Stimulated activated CD8-positive, alpha-beta memory T cell treated with anti-CD3 and anti-CD28 coated beads, Interleukin-2, amount 100 ng/mL, for 1 hour (primary cell): ENCODE measurements around the gene UBTD2.
"Not testable (repeated sequence)": the region's sequence is repeated elsewhere in the genome, so short reads cannot be mapped to it uniquely, and the experiment has no call there.

Experiments used
- DNase-seq, 2 donors: peaks; one replicate each; pipeline ENCODE4 v3.0.0-alpha.2; 2020; ENCODE audit warnings: low read depth in 2 of 2

UBTD2 gene

GRCh38 chr5:172293054-172293744 lies 9.6 kb upstream of the UBTD2 start:
- peak; percentile 21 to 33 for DNase-seq

DNA sequence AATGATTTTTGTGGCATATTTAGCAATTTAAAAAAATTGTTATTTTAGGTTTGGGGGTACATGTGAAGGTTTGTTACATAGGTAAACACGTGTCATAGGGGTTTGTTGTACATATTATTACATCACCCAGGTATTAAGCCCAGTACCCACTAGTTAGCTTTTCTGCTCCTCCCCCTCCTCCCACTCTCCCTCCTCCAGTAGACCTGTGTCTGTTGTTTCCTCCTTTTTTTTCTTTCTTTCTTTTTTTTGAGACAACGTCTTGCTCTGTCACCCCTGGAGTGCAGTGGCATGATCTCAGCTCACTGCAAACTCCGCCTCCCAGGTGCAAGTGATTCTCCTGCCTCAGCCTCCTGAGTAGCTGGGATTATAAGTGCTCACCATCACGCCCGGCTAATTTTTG lies 8.3 kb upstream of the UBTD2 start:
- not testable (repeated sequence) for DNase-seq

GRCh38 chr5:172288465-172288864 lies 4.9 kb upstream of the UBTD2 start:
- DNase-seq: no peak

DNA sequence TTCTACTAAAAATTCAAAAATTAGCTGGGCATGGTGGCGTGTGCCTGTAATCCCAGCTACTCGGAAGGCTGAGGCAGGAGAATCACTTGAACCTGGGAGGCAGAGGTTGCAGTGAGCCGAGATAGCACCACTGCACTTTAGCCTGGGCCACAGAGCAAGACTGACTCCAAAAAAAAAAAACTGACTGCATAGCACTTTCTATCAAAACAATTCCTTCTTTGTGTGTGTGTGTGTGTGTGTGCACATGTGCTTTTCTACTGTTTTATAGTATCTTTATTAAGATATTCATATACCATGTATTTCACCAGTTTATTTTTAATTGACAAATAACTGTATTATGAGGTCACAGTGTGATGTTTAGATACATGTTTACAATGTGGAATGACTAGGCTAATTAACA lies 3.6 kb upstream of the UBTD2 start:
- not testable (repeated sequence) for DNase-seq

DNA sequence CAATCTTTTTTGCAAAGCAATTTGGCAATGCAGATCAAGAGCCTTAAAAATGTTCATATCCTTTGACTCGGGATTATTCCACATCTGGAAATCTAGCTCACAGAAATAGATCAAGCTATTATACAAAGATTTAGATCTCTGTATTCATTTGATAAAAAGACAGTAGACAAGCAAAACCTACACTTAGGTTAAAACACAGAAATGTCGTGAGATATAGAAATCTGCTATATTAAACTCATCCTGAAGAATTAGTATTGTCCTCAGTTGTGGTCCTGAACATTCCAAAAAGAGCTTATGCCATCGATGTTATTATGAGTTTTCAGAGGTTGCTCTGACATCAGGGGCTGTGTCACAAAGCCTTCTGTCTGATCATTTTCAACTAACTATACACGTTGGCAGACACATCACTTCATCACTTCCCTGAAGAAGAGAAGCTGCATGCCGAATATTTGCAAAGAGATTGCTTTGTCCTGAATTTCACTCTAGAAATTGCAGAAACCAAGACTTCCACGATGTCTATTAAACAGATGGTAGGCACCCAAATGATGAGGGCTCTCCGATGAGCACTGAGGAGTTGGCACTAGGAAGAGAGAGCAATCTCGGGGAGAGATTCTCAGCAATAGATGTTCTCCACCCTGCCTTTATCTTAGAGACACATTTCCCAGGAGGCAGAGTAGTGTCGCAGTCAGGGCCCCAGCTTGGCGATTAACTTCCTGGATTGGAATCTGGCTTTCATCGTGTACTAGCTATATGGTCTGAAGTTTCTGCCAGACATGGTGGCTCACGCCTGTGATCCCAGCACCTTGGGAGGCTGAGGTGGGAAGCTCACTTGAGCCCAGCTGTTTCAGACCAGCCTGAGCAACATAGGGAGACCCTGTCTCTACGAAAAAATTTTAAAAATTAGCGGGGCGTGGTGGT lies 1.9 kb upstream of the UBTD2 start:
- DNase-seq: no peak

GRCh38 chr5:172284611-172284980 lies 1.0 kb upstream of the UBTD2 start:
- no peak for DNase-seq

- DNase-seq: peak; percentile 59 to 65
These were observed 472 bp upstream of the UBTD2 start for GRCh38 chr5:172283862-172284610.

- DNase-seq: no peak
These were observed 1.1 kb downstream of the UBTD2 start for GRCh38 chr5:172282272-172283019.

- no peak for DNase-seq
These were observed 2.2 kb downstream of the UBTD2 start for GRCh38 chr5:172281346-172281745.

DNA sequence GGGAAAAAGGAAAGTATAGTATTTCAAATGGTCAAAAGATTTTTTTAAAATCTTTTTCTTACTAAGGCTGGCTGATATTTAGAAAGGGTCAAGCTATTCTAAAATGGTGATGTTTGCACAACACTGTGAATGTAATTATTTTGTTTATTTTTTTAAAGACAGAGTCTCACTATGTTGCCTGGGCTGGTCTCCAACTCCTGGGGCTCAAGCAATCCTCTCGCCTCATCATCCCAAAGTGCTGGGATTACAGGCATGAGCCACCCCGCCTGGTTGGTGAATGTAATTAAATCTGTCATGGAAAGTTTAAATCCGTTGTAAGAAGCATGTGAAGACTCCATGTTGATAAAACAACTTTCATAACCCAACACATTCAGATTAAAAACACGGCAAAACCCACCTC lies 2.6 kb downstream of the UBTD2 start:
- no peak for DNase-seq

- no peak for DNase-seq
These were observed 3.2 kb downstream of the UBTD2 start for GRCh38 chr5:172280317-172280716.

- no peak for DNase-seq
These were observed 5.2 kb downstream of the UBTD2 start for GRCh38 chr5:172278356-172278755.

DNA sequence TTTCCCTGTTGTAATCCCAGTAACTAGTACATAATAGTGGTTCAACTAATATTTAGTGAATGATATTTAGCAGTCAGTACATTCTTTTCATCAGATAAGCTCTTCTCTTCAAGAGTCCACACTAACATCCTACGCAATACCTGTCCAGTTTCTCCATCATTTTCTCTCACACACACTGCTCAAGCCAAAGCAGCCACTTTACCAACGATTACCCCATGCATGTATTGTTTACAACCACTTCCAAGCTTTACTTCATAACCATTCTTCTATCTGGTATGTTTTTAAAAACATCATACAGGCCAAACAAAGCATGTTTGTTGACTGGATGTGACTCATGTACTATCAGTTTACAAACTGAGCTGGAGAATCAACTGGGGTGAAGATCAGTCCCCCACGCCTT lies 7.3 kb downstream of the UBTD2 start:
- DNase-seq: no peak

GRCh38 chr5:172274951-172275753 lies 8.4 kb downstream of the UBTD2 start:
- peak in 1 of 2 donors; percentile 6 for DNase-seq

DNA sequence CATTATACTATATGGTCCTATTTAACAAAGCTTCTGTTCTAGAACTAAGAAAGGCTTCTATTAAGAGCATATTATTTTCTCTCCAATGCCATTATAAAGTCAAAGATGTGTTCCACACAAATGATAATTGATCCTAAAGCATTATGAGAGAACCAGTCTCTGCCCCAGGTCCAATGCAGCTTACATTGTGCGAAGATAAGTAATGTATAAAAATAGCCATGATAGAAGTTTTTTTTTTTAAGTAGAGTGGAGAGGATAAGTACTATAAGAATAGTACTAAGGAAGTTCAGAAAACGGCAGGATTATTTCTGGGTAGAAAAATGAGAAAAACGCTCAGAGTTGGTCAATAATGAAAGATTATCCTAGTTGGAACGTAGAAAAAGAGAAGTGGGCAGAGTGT lies 15.6 kb downstream of the UBTD2 start:
- no peak for DNase-seq

GRCh38 chr5:172266676-172267092 lies 16.9 kb downstream of the UBTD2 start:
- no peak for DNase-seq

- no peak for DNase-seq
These were observed 17.4 kb downstream of the UBTD2 start for GRCh38 chr5:172266071-172266675.

- DNase-seq: no peak
These were observed 18.7 kb downstream of the UBTD2 start for GRCh38 chr5:172264815-172265395.

- no peak for DNase-seq
These were observed 28.1 kb downstream of the UBTD2 start for GRCh38 chr5:172255444-172255843.

GRCh38 chr5:172252501-172252900 lies 31.1 kb downstream of the UBTD2 start:
- no peak for DNase-seq
